Pons (tissue), 1 donor: ENCODE data around the gene RAB3C.

Experiments used
- DNase-seq: peaks from one replicate; pipeline ENCODE4 v3.0.0-alpha.2; 2016; ENCODE audit warnings: low spot score

RAB3C gene

GRCh38 chr5:58774937-58775336 is 192.1 kb downstream of the RAB3C start:
- no peak for DNase-seq

- DNase-seq: no peak
Measured at GRCh38 chr5:58775701-58776262, 192.9 kb downstream of the RAB3C start.

GRCh38 chr5:58776559-58776958 is 193.7 kb downstream of the RAB3C start:
- DNase-seq: no peak

- no peak for DNase-seq
Measured at GRCh38 chr5:58778888-58779287, 196.0 kb downstream of the RAB3C start.

- DNase-seq: no peak
Measured at GRCh38 chr5:58786035-58786434, 203.2 kb downstream of the RAB3C start.

- no peak for DNase-seq
Measured at GRCh38 chr5:58786711-58787303, 203.9 kb downstream of the RAB3C start.

- DNase-seq: no peak
Measured at GRCh38 chr5:58787987-58788386, 205.1 kb downstream of the RAB3C start.

- no peak for DNase-seq
Measured at GRCh38 chr5:58793888-58794657, 211.2 kb downstream of the RAB3C start.

- no peak for DNase-seq
Measured at GRCh38 chr5:58794875-58795274, 212.0 kb downstream of the RAB3C start.

GRCh38 chr5:58795327-58795726 is 212.5 kb downstream of the RAB3C start:
- no peak for DNase-seq

GRCh38 chr5:58797021-58797420 is 214.1 kb downstream of the RAB3C start:
- no peak for DNase-seq

- DNase-seq: no peak
Measured at GRCh38 chr5:58800356-58800755, 217.5 kb downstream of the RAB3C start.

- no peak for DNase-seq
Measured at GRCh38 chr5:58800861-58801540, 218.1 kb downstream of the RAB3C start.

- no peak for DNase-seq
Measured at GRCh38 chr5:58803056-58803455, 220.2 kb downstream of the RAB3C start.

- DNase-seq: no peak
Measured at GRCh38 chr5:58804291-58804690, 221.4 kb downstream of the RAB3C start.

GRCh38 chr5:58810086-58810485 is 227.2 kb downstream of the RAB3C start:
- DNase-seq: no peak

- no peak for DNase-seq
Measured at GRCh38 chr5:58813855-58814254, 231.0 kb downstream of the RAB3C start.

GRCh38 chr5:58816181-58816731 is 233.4 kb downstream of the RAB3C start:
- no peak for DNase-seq

- no peak for DNase-seq
Measured at GRCh38 chr5:58818465-58818864, 235.6 kb downstream of the RAB3C start.

- no peak for DNase-seq
Measured at GRCh38 chr5:58825441-58825840, 242.6 kb downstream of the RAB3C start.

GRCh38 chr5:58825899-58826298 is 243.0 kb downstream of the RAB3C start:
- DNase-seq: no peak

- DNase-seq: no peak
Measured at GRCh38 chr5:58827463-58827862, 244.6 kb downstream of the RAB3C start.

- DNase-seq: no peak
Measured at GRCh38 chr5:58828258-58828657, 245.4 kb downstream of the RAB3C start.
